ENCODE results near the gene MARS1. TPM values are rescaled to one million over a fixed set of nuclear protein-coding genes. Genes with fewer than 3 reads are reported as not detected.

MARS1 gene
- total and polyA plus RNA-seq, 2 experiments from 2014 or later = 266 to 351 TPM

- Mint-ChIP-seq H3K9me3 (no peaks in the 10 kb centered on the region), H3K36me3 (ENCODE audit: low read depth) (no peaks in the 10 kb centered on the region; the same call in 2 of the 3 replicates), H3K27me3 (ENCODE audit: insufficient read depth, low read depth, poor library complexity) (peaks cover 21% of the 10 kb centered on the region), H3K27ac (no peak overlapping the region; the same call in 1 of the 2 replicates), H3K4me1 (peaks cover 40% of the 10 kb centered on the region), H3K4me3 (no peak overlapping the region; the same call in 2 of the 3 replicates)
- H3K4me2 ChIP-seq = peak overlapping the region; percentile 38; the same call in 1 of the 2 replicates
- peaks cover 8% of the 10 kb centered on the region for H3K27me3 ChIP-seq (ENCODE audit: insufficient read depth)
- no peaks in the 10 kb centered on the region for H3K79me2 ChIP-seq (replicated peaks; ENCODE audit: insufficient read depth)
- H2AFZ ChIP-seq = peak overlapping the region; percentile 29; the same call in 1 of the 2 replicates
- no peaks in the 10 kb centered on the region for H4K20me1 ChIP-seq (replicated peaks; ENCODE audit: insufficient read depth)
- ATAC-seq (no peak), DNase-seq (ENCODE audit: low spot score) (no peak)
- H3K4me1 ChIP-seq (ENCODE audit: insufficient read depth) = peaks cover 28% of the 10 kb centered on the region
- H3K36me3 ChIP-seq (ENCODE audit: insufficient read depth) = no peaks in the 10 kb centered on the region
- TF ChIP-seq NANOG (IDR thresholded peaks at IDR 0.05; ENCODE audit: borderline replicate concordance) (no peak), ZNF462 (CRISPR knock-in tag; IDR thresholded peaks at IDR 0.05) (no peak), ETS1 (IDR thresholded peaks at IDR 0.05) (no peak), JUNB (IDR thresholded peaks at IDR 0.05; ENCODE audit: unreplicated experiment) (no peak), ZNF331 (CRISPR knock-in tag; IDR thresholded peaks at IDR 0.05; ENCODE audit: low read depth) (no peak), EZH2phosphoT487 (IDR thresholded peaks at IDR 0.05; ENCODE audit: unreplicated experiment) (no peak), POLR2AphosphoS5 (IDR thresholded peaks at IDR 0.05; ENCODE audit: low read depth) (no peak), CREB1 (CRISPR knock-in tag; IDR thresholded peaks at IDR 0.05; ENCODE audit: low read depth) (no peak), ZNF114 (CRISPR knock-in tag; IDR thresholded peaks at IDR 0.05) (no peak), EZH2 (IDR thresholded peaks at IDR 0.05; ENCODE audit: low read depth, unreplicated experiment) (no peak), REST (IDR thresholded peaks at IDR 0.05; ENCODE audit: unreplicated experiment) (no peak), CTCF (conservative IDR thresholded peaks at IDR 0.05; ENCODE audit: low read depth in 2 of 2) (no peak), STAT1 (IDR thresholded peaks at IDR 0.05; ENCODE audit: unreplicated experiment) (no peak)
- H3K9me2 ChIP-seq (ENCODE audit: insufficient read depth) = no peaks in the 10 kb centered on the region
- no peaks in the 10 kb centered on the region for H3F3A ChIP-seq (replicated peaks; ENCODE audit: low read depth)
- H3K27ac ChIP-seq (ENCODE audit: low read depth) = peak overlapping the region; percentile 78
- no peak overlapping the region for H3K4me3 ChIP-seq
Measured at GRCh38 chr12:57481671-57482070, 6.2 kb upstream of the MARS1 start.

Measured in GM23338 (cell line).